ENCODE measurements around the gene GPR101.

GPR101 gene

GRCh38 chrX:137043736-137044135 lies 9.9 kb upstream of the GPR101 start:
- no peak for DNase-seq
- Histone ChIP-seq H3K79me2 (ENCODE audit: control insufficient read depth, insufficient read depth, low read length) (no peaks in the 10 kb centered on the region), H2AK5ac (ENCODE audit: low read length) (no peak overlapping the region), H3K56ac (ENCODE audit: low read length) (no peak overlapping the region), H2BK5ac (ENCODE audit: low read length) (no peak overlapping the region), H2BK15ac (replicated peaks; ENCODE audit: low read depth) (no peak overlapping the region), H4K5ac (ENCODE audit: low read length) (no peak overlapping the region), H3K27me3 (ENCODE audit: insufficient read depth, low read length, poor library complexity) (no peaks in the 10 kb centered on the region), H3K4ac (ENCODE audit: low read depth, low read length) (no peak overlapping the region), H3K4me3 (ENCODE audit: low read length) (no peak overlapping the region), H3K4me2 (ENCODE audit: low read length) (no peak overlapping the region), H2BK120ac (ENCODE audit: low read depth, low read length) (no peak overlapping the region), H3K23ac (ENCODE audit: low read length) (no peak overlapping the region), H3K18ac (ENCODE audit: low read length) (no peak overlapping the region), H3K9ac (ENCODE audit: low read length) (no peak overlapping the region), H3K27ac (ENCODE audit: low read depth, low read length) (no peak overlapping the region), H3K4me1 (ENCODE audit: control insufficient read depth, low read depth, low read length) (no peaks in the 10 kb centered on the region), H4K8ac (ENCODE audit: low read depth, low read length) (no peak overlapping the region), H3K36me3 (ENCODE audit: control insufficient read depth, insufficient read depth, low read length) (no peaks in the 10 kb centered on the region), H3K79me1 (ENCODE audit: low read length) (no peaks in the 10 kb centered on the region)
- WGBS (ENCODE audit: extremely low coverage, insufficient coverage, low lambda C conversion rate): no CpG with 5 or more reads among the region's 1 CpG

DNA sequence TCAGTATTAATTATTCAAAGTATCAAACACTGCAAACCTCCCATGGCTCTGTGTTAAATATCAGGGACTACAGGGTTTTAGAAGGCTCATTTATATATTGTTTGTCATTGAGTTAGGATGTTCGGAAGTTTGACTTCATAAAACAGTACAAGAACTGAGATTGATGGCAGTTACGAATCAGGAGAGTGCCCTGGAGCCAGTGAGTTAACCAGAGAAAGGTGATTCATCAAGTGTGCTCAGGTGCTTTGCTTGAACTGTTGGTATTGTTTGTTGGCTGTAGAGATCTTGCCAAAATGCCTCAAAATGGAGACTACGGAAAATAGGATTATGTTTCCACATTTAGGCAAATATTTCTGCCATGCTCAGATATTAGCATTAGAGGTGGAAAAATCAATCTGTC lies 7.5 kb upstream of the GPR101 start:
- Histone ChIP-seq H3K27me3 (ENCODE audit: insufficient read depth, low read length, poor library complexity) (no peaks in the 10 kb centered on the region), H3K36me3 (ENCODE audit: control insufficient read depth, insufficient read depth, low read length) (no peaks in the 10 kb centered on the region), H3K4me1 (ENCODE audit: control insufficient read depth, low read depth, low read length) (no peaks in the 10 kb centered on the region), H3K9ac (ENCODE audit: low read length) (no peak overlapping the region), H3K23ac (ENCODE audit: low read length) (no peak overlapping the region), H3K4ac (ENCODE audit: low read depth, low read length) (no peak overlapping the region), H2BK5ac (ENCODE audit: low read length) (no peak overlapping the region), H3K79me1 (ENCODE audit: low read length) (no peaks in the 10 kb centered on the region), H4K8ac (ENCODE audit: low read depth, low read length) (no peak overlapping the region), H4K5ac (ENCODE audit: low read length) (no peak overlapping the region), H3K56ac (ENCODE audit: low read length) (no peak overlapping the region), H3K18ac (ENCODE audit: low read length) (no peak overlapping the region), H3K4me3 (ENCODE audit: low read length) (no peak overlapping the region), H2AK5ac (ENCODE audit: low read length) (no peak overlapping the region), H3K79me2 (ENCODE audit: control insufficient read depth, insufficient read depth, low read length) (no peaks in the 10 kb centered on the region), H3K4me2 (ENCODE audit: low read length) (no peak overlapping the region), H3K27ac (ENCODE audit: low read depth, low read length) (no peak overlapping the region), H2BK15ac (replicated peaks; ENCODE audit: low read depth) (no peak overlapping the region), H2BK120ac (ENCODE audit: low read depth, low read length) (no peak overlapping the region)
- no CpG with 5 or more reads among the region's 3 CpGs for WGBS (ENCODE audit: extremely low coverage, insufficient coverage, low lambda C conversion rate)
- DNase-seq: no peak

DNA sequence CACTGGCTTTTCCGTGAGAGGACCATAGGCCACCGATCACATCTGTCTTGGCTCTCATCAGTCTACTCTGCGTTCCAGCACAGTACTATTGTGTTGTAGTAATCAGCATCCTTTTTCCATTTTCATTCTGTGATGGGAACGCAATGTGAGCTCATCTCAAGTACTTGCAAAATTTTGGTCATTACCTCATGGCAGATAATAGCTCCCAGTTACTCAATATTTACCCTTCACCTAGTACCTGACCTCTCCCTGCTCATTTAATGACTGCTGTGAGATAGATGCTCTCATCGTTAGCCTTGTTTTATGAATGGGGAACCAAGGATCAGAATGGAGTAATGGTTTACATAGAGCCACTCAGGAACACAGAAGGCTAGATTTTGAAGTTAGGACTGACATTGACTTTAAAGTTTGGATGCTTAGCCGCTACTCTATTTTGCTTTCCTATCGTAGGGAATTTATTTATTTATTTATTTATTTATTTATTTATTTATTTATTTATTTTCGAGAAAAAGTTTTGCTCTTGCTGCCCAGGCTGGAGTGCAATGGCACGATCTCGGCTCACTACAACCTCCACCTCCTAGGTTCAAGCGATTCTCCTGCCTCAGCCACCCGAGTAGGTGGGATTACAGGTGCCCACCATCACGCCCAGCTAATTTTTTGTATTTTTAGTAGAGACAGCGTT lies 6.5 kb upstream of the GPR101 start:
- H2BK5ac ChIP-seq (ENCODE audit: low read length): no peak overlapping the region
- H3K18ac ChIP-seq (ENCODE audit: low read length): no peak overlapping the region
- no peaks in the 10 kb centered on the region for H3K79me2 ChIP-seq (ENCODE audit: control insufficient read depth, insufficient read depth, low read length)
- H2AK5ac ChIP-seq (ENCODE audit: low read length): no peak overlapping the region
- no peak overlapping the region for H3K27ac ChIP-seq (ENCODE audit: low read depth, low read length)
- no peak overlapping the region for H3K9ac ChIP-seq (ENCODE audit: low read length)
- H3K36me3 ChIP-seq (ENCODE audit: control insufficient read depth, insufficient read depth, low read length): no peaks in the 10 kb centered on the region
- no peak overlapping the region for H2BK120ac ChIP-seq (ENCODE audit: low read depth, low read length)
- H3K27me3 ChIP-seq (ENCODE audit: insufficient read depth, low read length, poor library complexity): peaks cover 2% of the 10 kb centered on the region
- no peaks in the 10 kb centered on the region for H3K79me1 ChIP-seq (ENCODE audit: low read length)
- no peak overlapping the region for H2BK15ac ChIP-seq (replicated peaks; ENCODE audit: low read depth)
- H3K4me2 ChIP-seq (ENCODE audit: low read length): no peak overlapping the region
- no peak overlapping the region for H3K4ac ChIP-seq (ENCODE audit: low read depth, low read length)
- no CpG with 5 or more reads among the region's 14 CpGs for WGBS (ENCODE audit: extremely low coverage, insufficient coverage, low lambda C conversion rate)
- no peak overlapping the region for H3K56ac ChIP-seq (ENCODE audit: low read length)
- no peaks in the 10 kb centered on the region for H3K4me1 ChIP-seq (ENCODE audit: control insufficient read depth, low read depth, low read length)
- H4K5ac ChIP-seq (ENCODE audit: low read length): no peak overlapping the region
- no peak overlapping the region for H3K23ac ChIP-seq (ENCODE audit: low read length)
- DNase-seq: no peak
- no peak overlapping the region for H3K4me3 ChIP-seq (ENCODE audit: low read length)
- H4K8ac ChIP-seq (ENCODE audit: low read depth, low read length): no peak overlapping the region

GRCh38 chrX:137034508-137034872 lies 695 bp upstream of the GPR101 start:
- Histone ChIP-seq H3K79me2 (ENCODE audit: control insufficient read depth, insufficient read depth, low read length) (no peaks in the 10 kb centered on the region), H3K36me3 (ENCODE audit: control insufficient read depth, insufficient read depth, low read length) (no peaks in the 10 kb centered on the region), H3K4me2 (ENCODE audit: low read length) (no peak overlapping the region), H3K9ac (ENCODE audit: low read length) (no peak overlapping the region), H3K27me3 (ENCODE audit: insufficient read depth, low read length, poor library complexity) (peaks cover 47% of the 10 kb centered on the region), H2BK120ac (ENCODE audit: low read depth, low read length) (no peak overlapping the region), H2BK5ac (ENCODE audit: low read length) (no peak overlapping the region), H3K56ac (ENCODE audit: low read length) (no peak overlapping the region), H3K4me3 (ENCODE audit: low read length) (no peak overlapping the region), H3K79me1 (ENCODE audit: low read length) (no peaks in the 10 kb centered on the region), H4K5ac (ENCODE audit: low read length) (no peak overlapping the region), H2BK15ac (replicated peaks; ENCODE audit: low read depth) (no peak overlapping the region), H3K4ac (ENCODE audit: low read depth, low read length) (no peak overlapping the region), H4K8ac (ENCODE audit: low read depth, low read length) (no peak overlapping the region), H3K27ac (ENCODE audit: low read depth, low read length) (no peak overlapping the region), H3K4me1 (ENCODE audit: control insufficient read depth, low read depth, low read length) (no peaks in the 10 kb centered on the region), H3K18ac (ENCODE audit: low read length) (no peak overlapping the region), H2AK5ac (ENCODE audit: low read length) (no peak overlapping the region), H3K23ac (ENCODE audit: low read length) (no peak overlapping the region)
- no peak for DNase-seq
- no CpG with 5 or more reads among the region's 3 CpGs for WGBS (ENCODE audit: extremely low coverage, insufficient coverage, low lambda C conversion rate)

DNA sequence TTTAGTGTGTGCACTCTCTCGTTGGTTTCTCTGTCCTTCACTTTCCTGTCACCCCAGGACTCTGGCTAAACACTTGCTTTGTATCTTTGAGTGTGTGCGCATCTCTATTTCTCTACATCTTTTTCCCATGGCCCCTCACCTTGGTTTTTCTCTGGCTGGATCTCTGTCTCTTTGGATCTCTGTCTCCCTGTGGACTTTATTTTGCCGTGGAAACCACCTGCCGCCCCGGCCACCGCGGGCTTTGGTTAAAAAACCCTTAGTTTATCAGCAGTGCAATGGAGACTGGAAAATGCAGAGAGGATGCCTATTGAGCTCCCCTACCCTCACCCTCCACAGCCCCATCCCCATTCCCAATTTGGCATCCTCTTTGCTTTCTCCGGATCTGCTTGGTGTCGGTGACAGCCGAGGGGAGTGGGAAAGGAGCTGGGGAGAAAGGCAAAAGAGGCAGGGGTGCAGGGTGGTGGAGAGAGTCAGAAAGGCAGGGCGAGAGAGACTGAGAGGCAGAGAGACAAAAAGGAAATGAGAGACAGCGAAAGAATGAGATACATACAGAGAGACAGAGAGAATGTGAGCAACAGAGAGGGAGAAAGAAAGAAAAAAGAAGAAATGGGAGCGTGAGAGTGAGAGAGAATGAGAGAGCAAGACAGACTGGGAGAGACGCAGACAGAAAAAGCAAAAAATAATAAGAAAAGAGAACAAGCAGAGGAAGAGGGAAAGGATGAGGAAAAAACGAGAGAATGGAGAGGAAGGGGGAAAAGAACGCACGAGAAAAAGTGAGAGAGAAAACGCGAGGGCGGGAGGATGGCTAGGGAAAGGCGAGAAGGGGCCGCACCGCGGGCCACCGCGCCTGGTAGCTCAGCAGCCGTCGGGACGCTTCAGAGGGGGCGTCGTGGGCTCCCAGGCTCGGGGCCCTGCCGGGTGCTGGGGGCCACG lies 688 bp downstream of the GPR101 start:
- no peak overlapping the region for H4K8ac ChIP-seq (ENCODE audit: low read depth, low read length)
- no peak for DNase-seq
- no peaks in the 10 kb centered on the region for H3K79me1 ChIP-seq (ENCODE audit: low read length)
- H3K23ac ChIP-seq (ENCODE audit: low read length): no peak overlapping the region
- H2BK120ac ChIP-seq (ENCODE audit: low read depth, low read length): no peak overlapping the region
- no peaks in the 10 kb centered on the region for H3K79me2 ChIP-seq (ENCODE audit: control insufficient read depth, insufficient read depth, low read length)
- H2AK5ac ChIP-seq (ENCODE audit: low read length): no peak overlapping the region
- no peak overlapping the region for H2BK15ac ChIP-seq (replicated peaks; ENCODE audit: low read depth)
- no peak overlapping the region for H3K27ac ChIP-seq (ENCODE audit: low read depth, low read length)
- H3K4me2 ChIP-seq (ENCODE audit: low read length): no peak overlapping the region
- H3K4me1 ChIP-seq (ENCODE audit: control insufficient read depth, low read depth, low read length): no peaks in the 10 kb centered on the region
- H3K27me3 ChIP-seq (ENCODE audit: insufficient read depth, low read length, poor library complexity): peaks cover 49% of the 10 kb centered on the region
- H2BK5ac ChIP-seq (ENCODE audit: low read length): no peak overlapping the region
- no peak overlapping the region for H3K9ac ChIP-seq (ENCODE audit: low read length)
- H3K4ac ChIP-seq (ENCODE audit: low read depth, low read length): no peak overlapping the region
- no CpG with 5 or more reads among the region's 34 CpGs for WGBS (ENCODE audit: extremely low coverage, insufficient coverage, low lambda C conversion rate)
- H3K36me3 ChIP-seq (ENCODE audit: control insufficient read depth, insufficient read depth, low read length): no peaks in the 10 kb centered on the region
- no peak overlapping the region for H3K4me3 ChIP-seq (ENCODE audit: low read length)
- H3K18ac ChIP-seq (ENCODE audit: low read length): no peak overlapping the region
- no peak overlapping the region for H4K5ac ChIP-seq (ENCODE audit: low read length)
- H3K56ac ChIP-seq (ENCODE audit: low read length): no peak overlapping the region
